Measurements from ENCODE around the gene MBOAT2.
"Not testable (repeated sequence)": the region's sequence is repeated elsewhere in the genome, so short reads cannot be mapped to it uniquely, and the experiment has no call there.

MBOAT2 gene, protein sequence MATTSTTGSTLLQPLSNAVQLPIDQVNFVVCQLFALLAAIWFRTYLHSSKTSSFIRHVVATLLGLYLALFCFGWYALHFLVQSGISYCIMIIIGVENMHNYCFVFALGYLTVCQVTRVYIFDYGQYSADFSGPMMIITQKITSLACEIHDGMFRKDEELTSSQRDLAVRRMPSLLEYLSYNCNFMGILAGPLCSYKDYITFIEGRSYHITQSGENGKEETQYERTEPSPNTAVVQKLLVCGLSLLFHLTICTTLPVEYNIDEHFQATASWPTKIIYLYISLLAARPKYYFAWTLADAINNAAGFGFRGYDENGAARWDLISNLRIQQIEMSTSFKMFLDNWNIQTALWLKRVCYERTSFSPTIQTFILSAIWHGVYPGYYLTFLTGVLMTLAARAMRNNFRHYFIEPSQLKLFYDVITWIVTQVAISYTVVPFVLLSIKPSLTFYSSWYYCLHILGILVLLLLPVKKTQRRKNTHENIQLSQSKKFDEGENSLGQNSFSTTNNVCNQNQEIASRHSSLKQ

DNA sequence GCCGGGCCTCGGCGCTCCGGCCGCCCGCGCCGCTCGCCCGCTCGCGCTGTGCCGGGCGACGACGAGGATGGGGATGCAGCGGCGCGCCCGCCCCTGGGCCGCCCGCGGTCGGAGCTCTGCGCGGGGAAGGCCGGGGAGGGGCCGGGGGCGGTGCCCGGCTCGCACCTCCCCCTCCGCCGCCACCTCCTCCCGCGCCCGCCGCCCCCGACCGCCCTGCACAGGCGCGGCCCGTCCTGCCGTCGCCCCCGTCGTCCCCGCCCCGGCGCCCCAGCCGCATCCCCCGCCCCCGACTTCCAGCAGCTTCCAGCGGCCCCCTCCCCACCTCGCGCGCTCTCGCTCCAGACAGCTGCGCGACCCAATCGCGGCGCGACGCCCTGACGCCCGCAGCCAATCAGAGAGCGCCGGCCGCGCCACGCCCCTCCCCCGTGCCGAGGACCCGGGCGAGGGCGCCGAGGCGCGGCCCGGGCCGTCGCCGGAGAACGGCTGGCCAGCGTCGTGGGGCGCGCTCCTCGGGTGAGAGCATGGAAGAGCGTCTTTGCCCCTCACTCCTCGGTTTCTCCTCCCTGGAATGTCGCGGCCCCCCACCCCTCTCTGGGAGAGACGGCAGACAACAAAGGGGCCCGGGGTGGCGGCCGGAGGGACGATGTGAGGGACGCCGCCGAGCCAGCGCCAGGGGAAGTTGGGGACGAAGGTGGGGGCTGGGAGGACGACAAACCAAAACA, at the start of gene MBOAT2:
Gene MBOAT2, minus strand, starts transcription at position 69 of the 722 bp plus-strand sequence. CDS start 70 bp downstream, outside the sequence.
- peak; percentile 83 for DNase-seq

DNA sequence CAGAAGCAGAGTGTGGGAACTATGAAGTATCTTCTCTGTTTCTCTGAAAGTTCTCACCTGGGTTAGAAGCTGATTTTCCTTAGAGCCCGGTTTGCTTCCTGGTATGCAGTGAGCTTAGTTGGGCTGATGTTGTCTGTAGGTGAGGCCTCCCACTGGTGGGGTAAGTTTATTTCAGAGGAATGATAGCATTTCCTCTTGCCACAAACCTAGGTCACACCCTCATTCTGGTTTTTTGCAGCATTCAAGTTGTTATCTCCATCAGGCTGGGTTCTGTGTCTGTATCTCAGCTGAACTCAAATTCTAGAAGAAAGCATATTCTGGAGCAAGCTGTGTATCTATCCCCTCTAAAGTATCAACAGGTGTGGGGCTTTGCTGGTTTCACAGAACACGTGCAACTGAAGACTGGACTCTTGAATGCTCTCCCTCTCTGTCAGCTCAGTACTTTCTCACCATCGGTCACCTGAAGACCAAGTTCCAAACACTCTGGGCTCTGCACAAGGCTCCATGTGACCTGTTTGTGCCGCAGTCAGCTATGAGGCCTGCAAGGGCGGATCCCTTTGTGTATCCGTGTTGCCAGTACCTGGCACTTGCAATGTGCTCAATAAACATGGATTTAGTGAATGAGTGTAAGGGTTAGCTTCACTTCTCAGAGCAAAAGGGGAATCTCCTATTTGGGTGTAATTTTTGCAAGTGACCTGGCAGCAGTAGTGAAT, 49.5 kb upstream of the MBOAT2 start:
- DNase-seq: no peak

DNA sequence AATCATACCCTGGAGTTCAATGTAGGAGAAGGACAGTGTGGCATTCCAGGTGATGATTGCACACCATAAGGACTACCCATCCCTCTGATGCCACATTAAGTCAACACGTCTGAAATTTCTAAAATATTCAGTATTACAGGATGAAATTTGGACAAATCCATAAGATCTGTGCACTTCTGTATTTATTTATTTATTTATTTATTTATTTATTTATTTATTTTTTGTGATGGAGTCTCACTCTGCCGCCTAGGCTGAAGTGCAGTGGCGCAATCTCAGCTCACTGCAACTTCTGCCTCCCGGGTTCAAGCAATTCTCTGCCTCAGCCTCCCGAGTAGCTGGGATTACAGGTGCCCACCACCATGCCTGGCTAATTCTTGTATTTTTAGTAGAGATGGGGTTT, 48.0 kb upstream of the MBOAT2 start:
- DNase-seq: not testable (repeated sequence)

DNA sequence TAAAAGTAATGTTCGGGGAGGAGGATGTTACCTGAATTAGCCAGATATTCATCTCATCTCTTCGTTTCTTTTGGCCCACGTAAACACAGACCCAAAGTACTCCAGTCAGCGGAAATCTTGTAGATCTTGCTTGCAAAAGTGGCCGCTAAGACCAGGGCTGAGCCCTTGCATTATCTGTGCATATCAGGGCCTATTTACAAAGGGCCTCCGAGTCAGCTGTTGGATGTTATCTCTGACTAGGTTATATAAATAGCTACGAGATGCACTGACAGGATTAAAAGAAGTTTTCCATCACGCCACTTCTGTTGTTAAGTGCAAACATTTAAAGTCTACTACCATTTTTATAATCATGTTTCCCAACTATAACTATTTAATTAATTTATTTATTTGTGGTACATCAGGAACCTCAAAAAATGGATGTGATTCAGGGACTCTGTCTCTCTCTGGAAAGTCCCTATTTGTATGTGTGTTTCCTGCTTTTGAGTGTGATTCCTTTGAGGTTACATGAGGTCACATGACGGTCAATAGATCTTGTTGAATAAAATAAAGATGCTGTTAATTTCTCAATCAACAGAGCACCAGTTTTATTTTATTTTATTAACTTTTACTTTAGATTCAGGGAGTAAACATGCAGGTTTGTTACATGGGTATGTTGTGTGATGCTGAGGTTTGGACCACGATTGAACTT, 46.8 kb upstream of the MBOAT2 start:
- DNase-seq: no peak

DNA sequence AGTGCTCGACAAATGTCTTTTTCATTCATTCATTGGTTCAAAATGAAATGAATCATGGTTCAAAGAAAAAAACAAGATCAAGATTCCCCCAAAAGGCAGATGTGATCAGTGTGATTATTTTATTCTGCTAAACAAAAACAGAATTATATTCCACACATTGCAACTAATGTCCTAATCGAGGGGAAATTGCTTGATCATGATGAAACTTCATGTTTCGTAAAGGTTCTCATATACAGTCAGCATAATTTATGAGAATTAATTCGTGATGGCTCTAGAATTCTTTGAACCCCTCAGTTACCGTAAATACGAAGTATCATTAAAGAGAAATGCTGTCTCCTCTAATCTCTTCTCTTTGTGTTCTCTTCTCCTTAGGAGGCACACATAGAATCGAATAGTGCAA, 42.1 kb upstream of the MBOAT2 start:
- no peak for DNase-seq

DNA sequence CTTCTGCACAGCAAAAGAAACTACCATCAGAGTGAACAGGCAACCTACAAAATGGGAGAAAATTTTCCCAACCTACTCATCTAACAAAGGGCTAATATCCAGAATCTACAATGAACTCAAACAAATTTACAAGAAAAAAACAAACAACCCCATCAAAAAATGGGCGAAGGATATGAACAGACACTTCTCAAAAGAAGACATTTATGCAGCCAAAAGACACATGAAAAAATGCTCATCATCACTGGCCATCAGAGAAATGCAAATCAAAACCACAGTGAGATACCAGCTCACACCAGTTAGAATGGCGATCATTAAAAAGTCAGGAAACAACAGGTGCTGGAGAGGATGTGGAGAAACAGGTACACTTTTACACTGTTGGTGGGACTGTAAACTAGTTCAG, 40.0 kb upstream of the MBOAT2 start:
- not testable (repeated sequence) for DNase-seq

DNA sequence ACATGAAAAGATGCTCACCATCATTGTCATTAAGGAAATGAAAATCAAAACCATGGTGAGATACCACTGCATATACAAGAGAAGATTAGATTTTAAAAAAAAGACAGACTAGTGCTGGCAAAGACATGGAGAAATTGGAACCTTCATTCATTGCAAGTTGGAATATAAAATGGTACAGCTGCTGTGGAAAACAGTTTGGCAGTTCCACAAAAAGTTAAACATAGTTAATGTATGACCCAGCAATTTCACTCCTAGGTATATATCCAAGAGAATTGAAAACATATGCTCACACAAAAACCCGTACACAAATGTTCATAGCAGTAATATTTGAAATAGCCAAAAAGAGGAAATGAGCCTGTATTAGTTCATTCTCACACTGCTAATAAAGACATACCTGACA, 33.7 kb upstream of the MBOAT2 start:
- no peak for DNase-seq

DNA sequence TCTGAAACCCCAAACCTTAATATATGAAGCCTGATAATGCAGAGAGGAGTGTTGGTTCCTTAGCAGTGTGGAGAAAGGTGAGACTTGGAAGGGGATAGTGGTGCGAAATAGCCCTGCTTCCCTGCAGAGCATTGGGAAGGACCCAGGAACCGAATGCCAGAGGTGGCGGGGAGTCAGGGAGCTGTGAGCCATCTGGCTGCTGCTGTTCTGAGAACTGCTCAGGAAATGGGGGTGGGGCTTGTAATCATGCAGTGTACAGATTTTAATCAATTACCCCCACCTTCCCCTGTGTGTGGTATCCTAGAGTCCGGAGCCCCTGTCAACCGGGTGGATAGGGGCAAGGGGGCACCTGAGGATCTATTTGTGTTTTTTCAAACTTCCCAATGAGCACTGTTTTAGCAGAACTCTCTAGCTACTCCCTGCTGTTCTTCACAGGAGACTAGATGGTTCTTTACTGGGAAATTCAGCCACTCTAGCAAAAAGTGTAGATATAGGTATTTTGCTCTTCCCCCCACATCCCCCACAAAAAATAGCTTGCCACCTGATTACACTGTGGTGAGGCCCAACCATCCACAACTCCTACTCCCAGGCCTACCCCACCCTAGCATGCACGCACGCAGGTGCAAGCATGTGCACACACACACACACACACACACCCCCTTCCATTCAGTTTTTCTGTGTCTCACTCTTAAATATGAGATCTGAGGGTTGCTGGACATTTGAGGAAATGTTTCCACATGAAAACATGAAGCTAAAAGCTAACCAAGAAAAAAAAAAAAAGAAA, 30.1 kb upstream of the MBOAT2 start:
- no peak for DNase-seq

DNA sequence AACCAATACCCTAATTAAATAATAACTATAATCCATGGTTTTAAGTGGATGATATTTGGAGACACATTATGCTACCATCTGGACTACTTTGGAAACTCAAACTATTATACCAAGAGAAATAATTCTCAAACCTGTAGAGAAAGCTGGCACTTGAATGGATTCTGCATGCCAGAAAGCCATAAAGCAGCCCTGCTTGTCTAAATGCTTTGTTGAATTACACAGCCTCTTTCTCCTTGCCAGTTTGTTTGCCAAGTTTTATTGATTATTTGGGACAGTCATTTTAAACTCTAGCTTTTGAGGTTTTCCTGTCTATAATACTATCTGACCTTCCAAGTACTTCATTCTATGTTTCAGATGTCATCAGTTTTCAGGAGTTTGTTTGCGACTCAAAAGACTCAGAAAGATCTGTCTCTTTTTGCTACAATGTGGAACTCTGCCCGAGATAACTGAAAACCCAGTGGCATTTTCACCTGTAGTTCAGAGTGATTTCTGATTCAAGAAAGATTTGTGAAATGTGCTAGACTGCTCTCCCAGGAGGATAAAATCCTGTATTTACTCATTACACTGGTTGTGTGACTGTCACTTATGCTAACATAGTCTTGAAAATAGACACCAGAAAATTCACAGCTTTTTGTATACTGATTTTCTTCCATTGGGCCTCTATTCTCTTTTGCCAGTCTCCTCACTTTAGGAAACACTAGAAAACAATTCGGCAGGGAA, 29.2 kb upstream of the MBOAT2 start:
- DNase-seq: no peak

DNA sequence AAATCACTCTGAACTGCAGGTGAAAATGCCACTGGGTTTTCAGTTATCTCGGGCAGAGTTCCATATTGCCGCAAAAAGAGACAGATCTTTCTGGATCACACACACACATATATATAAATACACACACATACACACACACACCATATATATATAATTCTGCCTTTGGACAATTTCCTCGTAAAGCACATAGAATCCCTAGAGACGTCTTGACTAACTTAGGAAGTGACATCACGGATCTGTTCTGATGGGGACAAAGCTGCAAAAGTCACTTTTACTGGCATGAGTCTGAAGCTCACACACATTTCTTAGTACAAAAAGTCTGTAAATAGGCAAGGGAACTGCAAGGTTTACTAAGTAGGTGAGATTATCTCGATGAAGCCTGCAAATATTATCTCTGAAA, 28.6 kb upstream of the MBOAT2 start:
- no peak for DNase-seq

DNA sequence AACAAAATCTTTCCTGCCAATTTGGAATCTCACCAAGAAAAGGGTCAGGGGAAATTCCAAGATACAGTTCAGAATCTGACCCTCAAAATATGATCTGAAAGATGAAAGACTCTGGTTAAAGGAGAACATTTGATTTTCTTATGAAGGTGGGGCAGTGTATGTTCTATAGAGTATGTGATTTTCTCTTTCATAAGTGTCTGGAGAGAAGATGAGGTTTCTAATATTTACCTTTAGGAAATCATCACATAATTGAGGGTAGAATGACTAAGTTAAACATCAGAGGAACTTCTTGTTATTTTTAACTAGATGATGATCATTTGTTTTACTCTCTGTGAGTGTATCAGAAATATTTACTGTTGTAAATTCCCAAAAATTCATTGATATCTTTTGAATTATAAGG, 27.8 kb upstream of the MBOAT2 start:
- DNase-seq: no peak

DNA sequence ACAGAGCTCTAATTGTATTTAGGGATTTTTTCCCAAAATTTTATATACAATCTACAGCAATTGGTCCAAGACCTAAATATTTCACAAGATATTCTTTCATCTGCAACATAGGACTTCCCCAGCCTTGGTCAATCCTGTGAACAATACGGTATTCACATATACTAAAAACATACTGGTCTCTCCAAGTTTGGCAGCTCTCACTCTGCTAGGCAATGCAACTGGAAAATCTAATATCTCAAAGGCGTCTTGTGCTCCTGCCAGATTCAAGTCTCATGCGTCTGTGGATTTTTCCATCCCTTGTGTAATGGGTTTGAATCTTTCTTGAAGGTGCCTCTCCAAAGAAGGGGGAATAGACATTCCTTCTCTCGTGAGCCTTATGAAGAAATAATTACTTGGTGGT, 27.4 kb upstream of the MBOAT2 start:
- no peak for DNase-seq

DNA sequence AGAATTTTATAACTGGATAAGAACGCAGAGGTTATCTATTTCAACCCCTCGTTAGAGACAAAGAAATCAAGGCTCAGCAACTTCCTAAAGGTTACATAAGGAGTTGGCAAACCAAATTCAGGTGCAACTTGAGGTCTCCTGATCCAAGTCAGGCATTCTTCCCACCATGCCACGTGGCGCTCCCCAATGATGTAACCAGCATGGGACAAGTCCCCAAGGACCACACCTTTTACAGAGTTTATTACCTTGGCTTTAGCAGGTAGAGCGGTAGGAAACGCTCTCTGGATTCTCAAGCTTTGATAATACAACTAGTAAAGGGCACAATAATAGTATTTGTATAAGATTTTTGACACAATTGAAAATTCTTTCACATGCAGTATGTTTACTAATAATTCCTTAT, 26.7 kb upstream of the MBOAT2 start:
- no peak for DNase-seq

DNA sequence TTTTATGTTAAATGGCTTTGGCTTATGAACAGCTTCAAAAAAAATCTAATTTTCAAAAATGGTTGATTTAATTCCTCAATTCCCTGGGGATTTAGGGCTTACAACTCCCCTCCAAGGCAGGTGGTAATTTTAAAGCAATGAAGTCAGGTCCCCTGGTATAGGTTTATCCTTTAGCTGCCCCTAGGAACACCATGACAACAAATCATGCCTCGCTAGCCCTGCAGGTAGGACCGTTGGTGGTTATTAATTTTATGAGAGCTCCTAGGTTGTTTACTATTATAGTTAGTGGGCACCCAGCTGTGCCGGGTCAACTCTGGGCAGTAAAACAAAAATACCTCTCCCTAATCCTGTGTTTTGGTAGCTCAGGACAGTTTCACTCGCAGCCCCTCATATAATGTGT, 26.2 kb upstream of the MBOAT2 start:
- DNase-seq: no peak

DNA sequence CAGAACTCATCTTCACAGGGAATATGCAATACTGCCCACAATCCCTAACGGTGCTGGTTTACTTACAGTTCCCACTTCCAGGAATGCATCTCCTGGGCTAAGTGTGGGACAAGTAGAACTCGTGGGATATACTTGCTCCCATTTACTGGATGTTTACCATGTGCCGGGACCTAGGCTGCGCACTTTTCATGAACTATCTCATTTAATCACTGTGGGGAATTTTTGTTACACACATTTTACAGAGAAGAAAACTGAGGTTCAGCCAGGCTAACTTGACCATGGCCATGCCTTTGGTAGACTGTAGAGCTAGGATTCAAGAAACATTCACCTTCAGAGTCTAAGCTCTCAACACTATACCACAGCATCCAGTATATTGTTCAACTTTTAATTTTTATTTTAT, 24.4 kb upstream of the MBOAT2 start:
- DNase-seq: no peak

DNA sequence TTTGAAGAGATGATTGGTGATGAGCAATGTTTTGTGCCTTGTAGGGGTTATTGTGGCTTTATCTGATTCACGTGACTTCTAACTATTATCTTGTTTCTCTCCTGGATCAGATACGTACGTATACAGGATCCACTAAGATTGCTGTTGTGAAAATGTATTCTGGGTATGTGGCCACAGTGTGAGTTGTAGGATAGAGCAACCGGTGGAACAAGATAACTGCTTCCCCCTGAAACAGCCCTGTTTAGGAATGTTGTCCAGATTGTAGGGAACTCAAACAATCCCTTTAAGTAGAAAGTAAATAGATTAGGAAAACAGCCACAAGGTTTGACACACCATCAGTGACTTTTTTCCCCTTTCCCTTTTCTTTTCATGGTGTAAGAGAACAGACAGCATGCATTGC, 22.3 kb upstream of the MBOAT2 start:
- no peak for DNase-seq

DNA sequence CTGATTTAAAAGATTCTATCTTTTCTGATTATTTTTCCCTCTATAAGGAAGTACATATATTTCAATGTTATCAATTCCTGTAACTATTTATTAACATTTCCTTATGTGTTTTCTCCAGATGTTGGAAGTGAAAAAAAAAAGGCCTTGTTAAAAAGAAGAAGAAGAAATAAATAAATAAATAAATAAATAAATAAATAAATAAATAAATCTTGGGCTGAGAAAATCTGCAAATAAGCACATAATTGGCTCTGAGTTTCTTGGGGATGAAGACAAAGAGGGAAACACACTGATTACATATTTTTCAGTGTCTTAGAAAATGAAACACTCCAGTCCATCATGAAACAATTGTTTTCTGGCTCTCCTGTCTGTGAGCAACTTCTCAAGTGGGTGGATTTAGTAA, 21.1 kb upstream of the MBOAT2 start:
- DNase-seq: no peak

DNA sequence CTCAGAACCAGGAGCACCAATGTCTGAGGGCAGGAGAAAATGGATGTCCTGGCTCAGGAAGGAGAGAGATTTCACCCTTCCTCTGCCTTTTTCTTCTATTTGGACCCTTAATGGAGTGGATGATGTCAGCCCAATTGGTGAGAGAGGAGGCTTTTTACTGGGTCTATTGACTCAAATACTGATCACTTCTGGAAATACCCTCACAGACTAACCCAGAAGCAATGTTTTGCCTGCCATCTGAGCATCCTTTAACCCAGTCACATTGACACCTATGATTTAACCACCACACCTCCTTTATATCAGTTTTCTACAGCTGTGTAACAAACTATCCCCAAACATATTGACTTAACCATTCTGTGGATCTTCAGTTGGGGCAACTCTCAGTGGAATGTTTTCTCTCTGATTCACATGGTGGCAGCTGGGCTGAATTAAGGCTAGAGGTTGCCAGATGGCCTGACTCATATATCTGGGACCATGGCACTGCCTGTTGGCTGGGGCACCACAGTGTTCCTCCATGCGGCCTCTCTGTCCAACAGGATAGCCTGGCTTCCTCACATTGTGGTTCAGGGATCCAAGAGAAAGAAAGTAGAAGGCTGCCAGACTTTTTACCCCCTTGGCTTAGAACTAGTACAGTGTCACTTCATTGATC, 18.2 kb upstream of the MBOAT2 start:
- DNase-seq: no peak

DNA sequence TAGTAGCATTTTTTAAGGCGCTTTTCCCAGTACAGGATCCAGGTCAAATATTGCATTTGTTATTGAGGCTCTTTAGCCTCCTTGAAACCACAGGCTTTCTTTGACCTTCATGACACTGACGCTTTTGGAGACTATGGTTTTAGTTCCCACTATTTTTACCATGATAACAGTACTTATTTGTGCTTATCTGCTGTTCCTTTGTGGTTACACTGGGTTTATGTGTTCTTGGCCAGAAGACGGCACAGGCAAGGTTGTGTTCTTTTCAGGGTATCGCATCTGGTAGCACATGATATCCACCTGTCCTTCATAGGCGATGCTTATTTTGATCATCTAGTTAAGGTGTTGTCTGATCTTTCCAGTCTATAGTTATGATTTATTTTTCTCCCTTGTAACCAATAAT, 16.8 kb upstream of the MBOAT2 start:
- DNase-seq: no peak

DNA sequence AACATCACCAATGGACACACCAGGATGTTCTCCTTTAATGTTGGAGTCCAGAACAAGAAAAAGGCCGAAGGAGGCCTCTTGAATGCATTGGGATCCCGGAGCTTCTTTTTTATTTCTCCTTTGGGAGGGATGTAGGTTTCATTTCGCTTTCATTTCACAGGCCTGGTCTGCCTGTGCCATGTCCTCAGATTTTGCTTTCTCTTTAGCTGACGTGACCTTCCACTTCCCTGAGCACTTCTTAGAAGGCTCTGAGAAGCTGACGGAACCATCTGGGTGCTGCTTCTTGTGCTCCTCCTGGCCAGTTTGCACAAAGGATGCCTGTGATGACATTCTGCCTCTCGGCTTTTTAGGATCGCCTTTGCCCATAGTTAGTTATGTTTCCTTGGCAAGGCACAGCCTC, 15.1 kb upstream of the MBOAT2 start:
- DNase-seq: no peak

DNA sequence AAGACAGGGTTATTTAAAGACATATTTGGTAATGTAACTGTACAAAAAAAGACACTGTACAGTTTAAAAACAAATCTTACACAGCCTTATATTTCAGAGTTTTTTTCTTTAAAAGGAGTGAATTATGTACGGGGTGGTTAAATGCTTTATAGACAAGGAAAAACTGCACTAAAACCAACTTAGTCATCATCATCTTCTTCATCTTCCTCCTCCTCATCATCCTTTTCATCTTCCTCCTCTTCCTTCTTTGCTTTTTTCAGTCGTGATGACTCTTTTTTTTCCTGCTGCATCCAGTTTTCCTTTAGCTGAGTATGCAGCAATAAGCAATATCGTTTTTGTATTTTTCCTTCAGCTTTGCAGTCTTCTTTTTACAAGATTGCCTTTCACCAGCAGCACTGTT, 14.6 kb upstream of the MBOAT2 start:
- DNase-seq: no peak
